CD4-positive, alpha-beta memory T cell (primary cell): ENCODE measurements around the gene RNF125. TPM values are rescaled to one million over a fixed set of nuclear protein-coding genes. Genes with fewer than 3 reads are reported as not detected.

ENCODE experiments used
- polyA plus RNA-seq, 2 donors: library from polyadenylated mRNA; unstranded; fragments of 300-500 nt; fragmentation: Illumina TruSeq; gene quantifications; one replicate each; pipeline ENCODE4 v1.2.3, GENCODE V29; 2021
- total RNA-seq, 2 experiments: library from RNA; stranded (reverse); gene quantifications; one replicate each; pipeline ENCODE4 v1.2.3, GENCODE V29; 2021

RNF125 gene
- total and polyA plus RNA-seq, 4 experiments from 2014 or later = 38.2 to 82.7 (median 51.6) TPM

Other genes with a start within 250 kb of the RNF125 start
- 10 to 100 TPM; 59.4 to 66.3 TPM for gene TRAPPC8, start 75.7 kb upstream of the RNF125 start, total RNA-seq
- gene TRAPPC8, start 75.7 kb upstream of the RNF125 start, polyA plus RNA-seq = 10 to 100 TPM; 15.3 to 27.6 TPM
- 10 to 100 TPM; 58.1 to 61.8 TPM for gene RNF138, start 73.0 kb downstream of the RNF125 start, total RNA-seq
- 10 to 100 TPM; 74.6 to 83.2 TPM for gene RNF138, start 73.0 kb downstream of the RNF125 start, polyA plus RNA-seq
- not detected for gene MEP1B, start 171.2 kb downstream of the RNF125 start, total RNA-seq
- not detected for gene MEP1B, start 171.2 kb downstream of the RNF125 start, polyA plus RNA-seq